CD4-positive, alpha-beta T cell (primary cell): Measurements from ENCODE around the gene HMGN1. TPM values are rescaled to one million over a fixed set of nuclear protein-coding genes. Genes with fewer than 3 reads are reported as not detected.
A peak's percentile ranks its signal among the peaks of the same experiment; 100 is the strongest.

Source experiments
- ATAC-seq: fragments of 200-7000 bp; cut with Tn5 transposase; one replicate; pipeline ENCODE4 v1.10.0; 2022; ENCODE audit warnings: mild to moderate bottlenecking; ENCODE audit not compliant: poor library complexity
- CTCF ChIA-PET: fragments of 350-600 bp; sonication (Branson Sonifier 250); formaldehyde crosslinking; loops from one replicate; lab custom pipeline; 2021; ENCODE audit warnings: antibody characterized with exemption, inconsistent platforms; lab: Charles Lee
- POLR2A ChIA-PET: fragments of 350-600 bp; sonication (Branson Sonifier 250); formaldehyde crosslinking; loops from one replicate; lab custom pipeline; 2021; ENCODE audit warnings: antibody characterized with exemption, inconsistent platforms; lab: Charles Lee
- DNase-seq, 14 experiments: peaks; one replicate each; pipeline ENCODE4 v3.0.0-alpha.2; 2013 to 2020; ENCODE audit warnings: mixed read lengths in 2 of 14
- H3K27ac ChIP-seq, 2 donors: one replicate each; pipeline versions ENCODE4 v1.5.1 to v1.7.0; 2013; ENCODE audit warnings: low read length in 2 of 2, low read depth in 1 of 2, mild to moderate bottlenecking in 1 of 2
- H3K27me3 ChIP-seq, 2 experiments: 1 replicate in 1 of 2; 2 replicates in 1 of 2; pipeline versions ENCODE4 v1.6.1 to v1.7.0; 2013; ENCODE audit warnings: low read length in 2 of 2, control low read depth in 1 of 2, mild to moderate bottlenecking in 1 of 2, moderate library complexity in 1 of 2; ENCODE audit not compliant: insufficient read depth in 2 of 2, control insufficient read depth in 1 of 2
- H3K36me3 ChIP-seq: one replicate; pipeline ENCODE4 v1.6.1; 2013; ENCODE audit warnings: low read length, control low read depth; ENCODE audit not compliant: insufficient read depth
- H3K4me1 ChIP-seq: one replicate; pipeline ENCODE4 v1.6.1; 2013; ENCODE audit warnings: low read length, control low read depth; ENCODE audit not compliant: insufficient read depth
- H3K4me3 ChIP-seq: one replicate; pipeline ENCODE4 v1.5.1; 2013; ENCODE audit warnings: mild to moderate bottlenecking, low read length, moderate library complexity
- H3K9me3 ChIP-seq, 2 experiments: 1 replicate in 1 of 2; 2 replicates in 1 of 2; pipeline versions ENCODE4 v1.6.1 to v1.7.0; 2013; ENCODE audit warnings: low read length in 2 of 2, mild to moderate bottlenecking in 2 of 2, control low read depth in 1 of 2, moderate library complexity in 1 of 2; ENCODE audit not compliant: control insufficient read depth in 1 of 2, insufficient read depth in 1 of 2
- H3K27ac Mint-ChIP-seq: one replicate; pipeline ENCODE4 v1.8.0; 2020; ENCODE audit warnings: mixed read lengths
- H3K27me3 Mint-ChIP-seq: one replicate; pipeline ENCODE4 v1.8.0; 2021; ENCODE audit warnings: mixed read lengths
- H3K36me3 Mint-ChIP-seq: one replicate; pipeline ENCODE4 v1.8.0; 2021; ENCODE audit warnings: low read depth, mixed read lengths
- H3K4me1 Mint-ChIP-seq: one replicate; pipeline ENCODE4 v1.8.0; 2021; ENCODE audit warnings: low read depth, mixed read lengths
- H3K4me3 Mint-ChIP-seq: one replicate; pipeline ENCODE4 v1.8.0; 2020; ENCODE audit warnings: mild to moderate bottlenecking, mixed read lengths
- H3K9me3 Mint-ChIP-seq: one replicate; pipeline ENCODE4 v1.8.0; 2020; ENCODE audit warnings: mixed read lengths
- CTCF ChIP-seq: fragments of 200-600 bp; IDR thresholded peaks from one replicate; pipeline ENCODE4 v1.8.0; 2022; ENCODE audit warnings: antibody characterized with exemption, mild to moderate bottlenecking
- intact Hi-C, 2 experiments: fragments of 100-400 bp; cut with DNase I in 1 of 2; cut with micrococcal nuclease in 1 of 2; formaldehyde crosslinking; loops; one replicate each; pipeline versions ENCODE4 v1.15.1 to v1.9.0; 2023 to 2025; cut with DNase I, micrococcal nuclease
- total RNA-seq, 174 experiments: library from RNA in 2 of 174; stranded (reverse) in 2 of 174; gene quantifications; one replicate each; pipeline ENCODE4 v1.2.3 and lab custom pipeline; 2021 to 2026

Gene HMGN1
- total RNA-seq, 2 experiments from 2014 or later, result 256 to 262 TPM

- peaks cover 7% of the 10 kb centered on the region for H3K27me3 Mint-ChIP-seq
- DNase-seq, result no peak
- no peak for ATAC-seq
- intact Hi-C loops, result no loop called here
- ChIA-PET POLR2A (no interaction called here), CTCF (interaction anchor here (1.6 kb wide), 1 partner anchor 41 kb away, joined by 3 read pairs; no protein-coding TSS in a partner anchor)
- H3K9me3 ChIP-seq, result no peaks in the 10 kb centered on the region
- no peak overlapping the region for H3K4me3 Mint-ChIP-seq
- no peaks in the 10 kb centered on the region for H3K9me3 Mint-ChIP-seq
- no peak overlapping the region for H3K27ac ChIP-seq
- H3K4me1 ChIP-seq, result peaks cover 10% of the 10 kb centered on the region
- no peaks in the 10 kb centered on the region for H3K27me3 ChIP-seq
- TF ChIP-seq CTCF, result no peak
- no peak overlapping the region for H3K27ac Mint-ChIP-seq
- H3K36me3 ChIP-seq, result no peaks in the 10 kb centered on the region
- H3K36me3 Mint-ChIP-seq, result peaks cover 8% of the 10 kb centered on the region
- peaks cover 10% of the 10 kb centered on the region for H3K4me1 Mint-ChIP-seq
- no peak overlapping the region for H3K4me3 ChIP-seq
Measured at GRCh38 chr21:39353295-39353694, 4.4 kb upstream of the HMGN1 start.

- peak overlapping the region; percentile 79 for H3K4me3 ChIP-seq
- Mint-ChIP-seq H3K27ac (peak overlapping the region; percentile 99), H3K4me3 (peak overlapping the region; percentile 96), H3K36me3 (peaks cover 35% of the 10 kb centered on the region), H3K9me3 (no peaks in the 10 kb centered on the region), H3K27me3 (peaks cover 6% of the 10 kb centered on the region), H3K4me1 (peaks cover 34% of the 10 kb centered on the region)
- DNase-seq, result peak in 1 of 14 experiments; percentile 11
- POLR2A ChIA-PET, result interaction anchor here (0.7 to 7.2 kb wide), 7 partner anchors 8 to 167 kb away, joined by 3 to 201 read pairs (median 23); partner anchors contain the start of genes BRWD1 and PSMG1
- peaks cover 22% of the 10 kb centered on the region for H3K4me1 ChIP-seq
- intact Hi-C loops, result loop anchor here in 1 of 2 experiments (2.0 kb wide), 2 partner anchors 28 to 94 kb away; partner anchors contain the start of gene LCA5L
- CTCF ChIA-PET, result interaction anchor here (2.0 kb wide), 1 partner anchor 30 kb away, joined by 4 read pairs; a partner anchor contains a TSS
- TF ChIP-seq CTCF, result no peak
- no peaks in the 10 kb centered on the region for H3K27me3 ChIP-seq
- peak overlapping the region; percentile 90 for H3K27ac ChIP-seq
- peaks cover 14% of the 10 kb centered on the region for H3K36me3 ChIP-seq
- no peak for ATAC-seq
- H3K9me3 ChIP-seq, result no peaks in the 10 kb centered on the region
Measured at GRCh38 chr21:39350094-39351005, 1.5 kb upstream of the HMGN1 start.

- Mint-ChIP-seq H3K27ac (peak overlapping the region; percentile 99), H3K4me3 (peak overlapping the region; percentile 96), H3K4me1 (peaks cover 43% of the 10 kb centered on the region), H3K36me3 (peaks cover 44% of the 10 kb centered on the region), H3K9me3 (no peaks in the 10 kb centered on the region), H3K27me3 (no peaks in the 10 kb centered on the region)
- H3K27me3 ChIP-seq, result no peaks in the 10 kb centered on the region
- ATAC-seq (peak; percentile 83), DNase-seq (peak; percentile 94 to 98 (median 96))
- POLR2A ChIA-PET, result interaction anchor here (0.6 to 7.2 kb wide), 11 partner anchors 9 to 166 kb away, joined by 3 to 201 read pairs (median 7); partner anchors contain the start of genes BRWD1, LCA5L and PSMG1
- no peak for TF ChIP-seq CTCF
- intact Hi-C loops, result loop anchor here (1.0 to 2.0 kb wide), 7 partner anchors 29 to 167 kb away; partner anchors contain the start of genes BRWD1 (in 1 of the 2), LCA5L (in 1 of the 2) and PSMG1 (in 1 of the 2)
- peaks cover 21% of the 10 kb centered on the region for H3K36me3 ChIP-seq
- H3K27ac ChIP-seq, result peak overlapping the region; percentile 90
- H3K4me1 ChIP-seq, result peaks cover 25% of the 10 kb centered on the region
- no peaks in the 10 kb centered on the region for H3K9me3 ChIP-seq
- CTCF ChIA-PET, result interaction anchor here (1.8 to 2.0 kb wide), 2 partner anchors 31 to 66 kb away, joined by 4 to 5 read pairs; a partner anchor contains a TSS
- H3K4me3 ChIP-seq, result peak overlapping the region; percentile 79
Measured at GRCh38 chr21:39349211-39350093, 564 bp upstream of the HMGN1 start.
